Ascending aorta (tissue), 2 donors: ENCODE results near the gene DTNB. TPM values are rescaled to one million over a fixed set of nuclear protein-coding genes. Genes with fewer than 3 reads are reported as not detected.

Experiments used
- DNase-seq, 2 donors: peaks; one replicate each; pipeline ENCODE4 v3.0.0-alpha.2; 2019; ENCODE audit warnings: low spot score in 2 of 2
- H3K27ac ChIP-seq, 2 donors: fragments of 200-600 bp; sonication (generic); one replicate each; pipeline ENCODE4 v1.5.1; 2016 to 2017; ENCODE audit warnings: mild to moderate bottlenecking in 1 of 2
- H3K27me3 ChIP-seq: fragments of 200-600 bp; sonication (generic); one replicate; pipeline ENCODE4 v1.5.1; 2017
- H3K36me3 ChIP-seq, 2 donors: fragments of 200-600 bp; sonication (generic); one replicate each; pipeline ENCODE4 v1.5.1; 2016
- H3K4me1 ChIP-seq, 2 donors: fragments of 200-600 bp; sonication (generic); one replicate each; pipeline ENCODE4 v1.5.1; 2016 to 2017; ENCODE audit warnings: mild to moderate bottlenecking in 1 of 2
- H3K4me3 ChIP-seq, 2 donors: fragments of 200-600 bp; sonication (generic); one replicate each; pipeline ENCODE4 v1.5.1; 2016 to 2017; ENCODE audit warnings: mild to moderate bottlenecking in 1 of 2
- H3K9me3 ChIP-seq, 2 donors: fragments of 200-600 bp; sonication (generic); one replicate each; pipeline ENCODE4 v1.5.1; 2016
- intact Hi-C: fragments of 100-400 bp; cut with DNase I; formaldehyde crosslinking; loops from one replicate; pipeline ENCODE4 v1.15.1; 2023
- total RNA-seq: library from RNA; depleted of rRNA; stranded (reverse); fragments of >200 nt; gene quantifications from one replicate; pipeline ENCODE4 v1.1.0, GENCODE V29; 2016
- TF ChIP-seq, protein P1 (sequence below), 3 experiments: fragments of 200-600 bp in 2 of 3; fragments of 450-650 bp in 1 of 3; sonication (generic) in 2 of 3; IDR thresholded peaks; one replicate each; pipeline ENCODE4 v1.5.1; 2016 to 2019; ENCODE audit warnings: antibody characterized with exemption in 3 of 3, mild to moderate bottlenecking in 1 of 3, moderate library complexity in 1 of 3

Gene DTNB
- total RNA-seq, 1 donor from 2014 or later: 22.7 TPM

DNA sequence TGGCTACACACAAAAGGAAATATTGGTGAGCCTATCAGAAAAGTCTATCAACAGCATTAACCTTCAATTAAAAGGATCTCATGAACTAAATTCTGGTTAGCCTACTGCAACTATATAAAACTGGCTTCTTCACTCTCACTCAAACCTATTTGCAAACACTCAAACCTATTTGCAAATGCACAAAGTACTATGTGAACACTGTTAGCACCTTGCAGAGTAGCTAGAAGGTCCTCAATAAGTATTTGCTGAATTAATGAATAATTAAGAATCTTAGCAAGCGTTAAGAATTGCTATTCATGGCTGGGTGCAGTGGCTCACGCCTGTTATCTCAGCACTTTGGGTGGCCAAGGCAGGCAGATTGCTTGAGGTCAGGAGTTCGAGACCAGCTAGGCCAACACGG is 150.3 kb downstream of the DTNB start:
- no peaks in the 10 kb centered on the region for H3K9me3 ChIP-seq
- TF ChIP-seq, protein P1, sequence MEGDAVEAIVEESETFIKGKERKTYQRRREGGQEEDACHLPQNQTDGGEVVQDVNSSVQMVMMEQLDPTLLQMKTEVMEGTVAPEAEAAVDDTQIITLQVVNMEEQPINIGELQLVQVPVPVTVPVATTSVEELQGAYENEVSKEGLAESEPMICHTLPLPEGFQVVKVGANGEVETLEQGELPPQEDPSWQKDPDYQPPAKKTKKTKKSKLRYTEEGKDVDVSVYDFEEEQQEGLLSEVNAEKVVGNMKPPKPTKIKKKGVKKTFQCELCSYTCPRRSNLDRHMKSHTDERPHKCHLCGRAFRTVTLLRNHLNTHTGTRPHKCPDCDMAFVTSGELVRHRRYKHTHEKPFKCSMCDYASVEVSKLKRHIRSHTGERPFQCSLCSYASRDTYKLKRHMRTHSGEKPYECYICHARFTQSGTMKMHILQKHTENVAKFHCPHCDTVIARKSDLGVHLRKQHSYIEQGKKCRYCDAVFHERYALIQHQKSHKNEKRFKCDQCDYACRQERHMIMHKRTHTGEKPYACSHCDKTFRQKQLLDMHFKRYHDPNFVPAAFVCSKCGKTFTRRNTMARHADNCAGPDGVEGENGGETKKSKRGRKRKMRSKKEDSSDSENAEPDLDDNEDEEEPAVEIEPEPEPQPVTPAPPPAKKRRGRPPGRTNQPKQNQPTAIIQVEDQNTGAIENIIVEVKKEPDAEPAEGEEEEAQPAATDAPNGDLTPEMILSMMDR (IDR thresholded peaks at IDR 0.05): no peak
- H3K36me3 ChIP-seq: no peaks in the 10 kb centered on the region
- intact Hi-C loops: loop anchor here (5.0 kb wide), 1 partner anchor 161 kb away; no protein-coding TSS in a partner anchor
- DNase-seq: no peak
- H3K4me1 ChIP-seq: no peaks in the 10 kb centered on the region
- no peak overlapping the region for H3K4me3 ChIP-seq
- H3K27me3 ChIP-seq: no peaks in the 10 kb centered on the region
- H3K27ac ChIP-seq: no peak overlapping the region

DNA sequence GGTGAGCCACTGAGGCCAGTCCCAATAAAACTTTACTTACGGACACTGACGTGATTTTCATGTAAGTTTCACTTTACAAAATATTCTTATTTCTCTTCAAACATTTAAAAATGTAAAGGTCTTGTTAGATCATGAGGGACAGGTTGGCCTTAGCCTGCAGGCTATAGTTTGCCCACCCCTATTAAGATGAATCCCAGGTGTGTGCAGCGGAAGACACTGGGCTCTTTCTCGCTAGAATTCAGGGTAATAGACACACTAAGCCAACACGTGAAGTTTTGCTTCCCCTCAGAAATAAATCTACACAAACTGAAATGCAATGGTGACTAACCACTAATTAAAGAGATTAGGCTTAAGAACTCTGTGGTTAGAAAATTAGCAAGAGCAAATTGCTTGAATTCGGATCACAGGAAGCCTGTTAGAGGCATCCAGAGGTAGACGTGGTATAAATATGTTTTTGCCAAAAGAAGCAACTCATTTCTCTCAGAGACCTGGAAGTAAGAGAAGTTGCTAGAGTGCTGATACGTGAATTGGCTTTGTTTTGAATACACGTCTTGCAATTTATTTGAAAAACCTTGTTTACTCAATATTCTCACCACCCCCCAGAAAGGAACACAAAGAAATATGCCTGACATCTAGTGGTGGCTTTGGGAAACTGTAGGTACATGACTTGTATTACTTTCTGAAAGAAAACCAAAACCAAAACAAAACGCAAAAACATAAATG is 151.6 kb downstream of the DTNB start:
- Histone ChIP-seq H3K27ac (no peak overlapping the region), H3K27me3 (no peaks in the 10 kb centered on the region), H3K9me3 (no peaks in the 10 kb centered on the region), H3K36me3 (no peaks in the 10 kb centered on the region), H3K4me3 (peak overlapping the region; percentile 17 to 30), H3K4me1 (peaks cover 0 to 3% of the 10 kb centered on the region in 2 donors)
- TF ChIP-seq, protein P1 (IDR thresholded peaks at IDR 0.05): peak; percentile 58 to 77 (median 68)
- intact Hi-C loops: loop anchor here (5.0 kb wide), 1 partner anchor 160 kb away; no protein-coding TSS in a partner anchor
- DNase-seq: no peak

DNA sequence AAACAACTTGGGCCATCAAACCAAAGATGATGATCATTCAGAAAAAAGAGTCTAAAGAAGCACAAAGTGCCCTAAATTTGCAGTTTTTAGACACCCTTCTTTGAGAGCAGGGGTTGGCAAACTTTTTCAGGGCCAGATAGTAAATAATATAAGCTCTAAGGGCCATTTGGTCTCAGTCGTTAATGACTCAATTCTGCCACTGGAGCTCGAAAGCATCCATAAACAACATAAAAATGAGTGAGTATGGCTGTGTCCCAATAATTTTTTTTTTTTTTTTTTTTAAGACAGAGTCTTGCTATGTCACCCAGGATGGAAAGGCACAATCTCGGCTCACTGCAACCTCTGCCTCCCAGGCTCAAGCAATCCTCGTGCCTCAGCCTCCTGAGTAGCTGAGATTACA is 152.3 kb downstream of the DTNB start:
- peaks cover 0 to 4% of the 10 kb centered on the region in 2 donors for H3K4me1 ChIP-seq
- H3K36me3 ChIP-seq: no peaks in the 10 kb centered on the region
- no peaks in the 10 kb centered on the region for H3K27me3 ChIP-seq
- no peak for DNase-seq
- intact Hi-C loops: loop anchor here (5.0 kb wide), 1 partner anchor 159 kb away; no protein-coding TSS in a partner anchor
- TF ChIP-seq, protein P1 (IDR thresholded peaks at IDR 0.05): no peak
- no peak overlapping the region for H3K27ac ChIP-seq
- no peaks in the 10 kb centered on the region for H3K9me3 ChIP-seq
- H3K4me3 ChIP-seq: no peak overlapping the region

DNA sequence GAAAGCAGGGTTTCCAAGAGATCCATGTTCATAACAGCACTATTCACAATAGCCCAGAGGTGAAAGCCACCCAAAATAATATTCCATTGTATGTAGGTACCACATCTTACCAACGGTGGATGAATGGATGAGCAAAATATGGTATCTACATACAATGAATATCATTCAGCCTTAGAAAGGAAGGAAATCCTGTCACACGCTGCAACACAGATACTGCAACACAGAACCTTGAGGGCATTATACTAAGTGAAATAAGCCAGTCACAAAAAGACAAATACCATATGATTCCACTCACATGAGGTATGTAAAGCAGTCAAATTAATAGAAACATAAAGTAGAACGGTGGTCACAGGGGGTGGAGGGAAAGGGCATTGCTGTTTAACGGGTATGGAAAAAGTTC is 155.7 kb downstream of the DTNB start:
- Histone ChIP-seq H3K4me1 (peaks cover 0 to 4% of the 10 kb centered on the region in 2 donors), H3K27me3 (no peaks in the 10 kb centered on the region), H3K9me3 (no peaks in the 10 kb centered on the region), H3K27ac (no peak overlapping the region), H3K4me3 (no peak overlapping the region), H3K36me3 (no peaks in the 10 kb centered on the region)
- intact Hi-C loops: no loop called here
- DNase-seq: no peak
- TF ChIP-seq, protein P1 (IDR thresholded peaks at IDR 0.05): no peak

DNA sequence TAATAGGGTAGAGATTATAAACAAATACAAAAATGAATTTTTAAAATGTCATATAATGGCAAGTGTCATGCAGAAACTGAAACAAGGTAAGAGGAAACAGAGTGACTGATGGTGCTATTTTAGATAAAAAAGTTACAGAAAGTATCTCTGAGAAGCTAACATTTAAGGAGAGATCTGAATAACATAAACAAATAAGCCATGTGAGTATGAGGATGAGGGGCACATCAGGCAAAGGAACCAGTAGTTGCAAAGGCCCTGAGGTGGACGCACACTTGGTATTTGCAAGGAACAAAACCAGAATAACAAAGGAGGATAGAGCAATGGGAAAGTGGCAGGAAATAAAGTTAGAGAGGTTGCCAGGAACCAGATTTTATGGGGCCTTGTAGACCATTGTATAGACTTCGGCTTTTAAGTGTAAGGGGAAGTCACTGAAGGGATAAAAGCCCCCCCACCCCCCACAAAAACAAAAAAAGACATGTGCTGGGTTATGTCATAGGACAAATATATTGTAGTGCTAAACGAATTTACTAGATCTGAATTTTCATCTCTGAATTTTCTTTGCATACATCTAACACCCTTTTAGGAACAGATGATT is 159.2 kb downstream of the DTNB start:
- TF ChIP-seq, protein P1 (IDR thresholded peaks at IDR 0.05): no peak
- intact Hi-C loops: no loop called here
- Histone ChIP-seq H3K4me1 (peaks cover 0 to 4% of the 10 kb centered on the region in 2 donors), H3K27ac (no peak overlapping the region), H3K9me3 (no peaks in the 10 kb centered on the region), H3K36me3 (no peaks in the 10 kb centered on the region), H3K27me3 (no peaks in the 10 kb centered on the region), H3K4me3 (no peak overlapping the region)
- no peak for DNase-seq
